Panc1 (cell line): ENCODE data around the gene EGFR.

Experiments used
- POLR2AphosphoS5 ChIP-seq: IDR thresholded peaks from 2 replicates; pipeline ENCODE4 v1.6.1; 2012; ENCODE audit warnings: mild to moderate bottlenecking, low read depth, low read length, moderate library complexity
- TF ChIP-seq, protein P1 (sequence below): fragments of 450-650 bp; IDR thresholded peaks from 2 replicates; pipeline ENCODE4 v1.5.1; 2017; ENCODE audit warnings: mild to moderate bottlenecking

GRCh38 chr7:55006499-55006898 is 12.3 kb upstream of the EGFR start:
- TF ChIP-seq, protein P1, sequence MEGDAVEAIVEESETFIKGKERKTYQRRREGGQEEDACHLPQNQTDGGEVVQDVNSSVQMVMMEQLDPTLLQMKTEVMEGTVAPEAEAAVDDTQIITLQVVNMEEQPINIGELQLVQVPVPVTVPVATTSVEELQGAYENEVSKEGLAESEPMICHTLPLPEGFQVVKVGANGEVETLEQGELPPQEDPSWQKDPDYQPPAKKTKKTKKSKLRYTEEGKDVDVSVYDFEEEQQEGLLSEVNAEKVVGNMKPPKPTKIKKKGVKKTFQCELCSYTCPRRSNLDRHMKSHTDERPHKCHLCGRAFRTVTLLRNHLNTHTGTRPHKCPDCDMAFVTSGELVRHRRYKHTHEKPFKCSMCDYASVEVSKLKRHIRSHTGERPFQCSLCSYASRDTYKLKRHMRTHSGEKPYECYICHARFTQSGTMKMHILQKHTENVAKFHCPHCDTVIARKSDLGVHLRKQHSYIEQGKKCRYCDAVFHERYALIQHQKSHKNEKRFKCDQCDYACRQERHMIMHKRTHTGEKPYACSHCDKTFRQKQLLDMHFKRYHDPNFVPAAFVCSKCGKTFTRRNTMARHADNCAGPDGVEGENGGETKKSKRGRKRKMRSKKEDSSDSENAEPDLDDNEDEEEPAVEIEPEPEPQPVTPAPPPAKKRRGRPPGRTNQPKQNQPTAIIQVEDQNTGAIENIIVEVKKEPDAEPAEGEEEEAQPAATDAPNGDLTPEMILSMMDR = no peak
- no peak for TF ChIP-seq POLR2AphosphoS5
